Measurements from ENCODE around the gene MAP1B. TPM values are rescaled to one million over a fixed set of nuclear protein-coding genes. Genes with fewer than 3 reads are reported as not detected.

MAP1B gene
- total and polyA plus RNA-seq, 9 of the 15 experiments (the other 6 are each of a cell fraction or from before 2014, with no cell fraction given): 5.2 to 66.1 (median 17.3) TPM

GRCh38 chr5:72063219-72063819 is 44.0 kb upstream of the MAP1B start (continued):
- TF ChIP-seq ZNF592 (IDR thresholded peaks at IDR 0.05) (no peak), NBN (IDR thresholded peaks at IDR 0.05; ENCODE audit: low read depth) (no peak), ZNF740 (CRISPR knock-in tag; IDR thresholded peaks at IDR 0.05) (0 out of 2 replicates have a peak, but pooled peaks have one; percentile 13), ZNF740 (tag; IDR thresholded peaks at IDR 0.05) (no peak), ZNF766 (CRISPR knock-in tag; conservative IDR thresholded peaks at IDR 0.05) (0 out of 2 replicates have a peak, but pooled peaks have one; percentile 62), STAG1 (CRISPR knock-in tag; IDR thresholded peaks at IDR 0.05; ENCODE audit: borderline replicate concordance) (no peak), RNF2 (IDR thresholded peaks at IDR 0.05) (no peak), ZNF23 (CRISPR knock-in tag; IDR thresholded peaks at IDR 0.05) (no peak), ZC3H8 (IDR thresholded peaks at IDR 0.05) (no peak), CXXC5 (CRISPR knock-in tag; IDR thresholded peaks at IDR 0.05) (0 out of 2 replicates have a peak, but pooled peaks have one; percentile 18), ZNF347 (CRISPR knock-in tag; IDR thresholded peaks at IDR 0.05; ENCODE audit: low read depth) (no peak), ZC3H11A (IDR thresholded peaks at IDR 0.05; ENCODE audit: low read depth, low read length) (no peak), NR4A1 (CRISPR knock-in tag; IDR thresholded peaks at IDR 0.05) (no peak), NR4A1 (tag; IDR thresholded peaks at IDR 0.05) (no peak), NFIX (CRISPR knock-in tag; IDR thresholded peaks at IDR 0.05; ENCODE audit: low read depth) (no peak), KDM4B (IDR thresholded peaks at IDR 0.05; ENCODE audit: borderline replicate concordance in 2 of 2, low read depth in 1 of 2) (no peak), HINFP (tag; conservative IDR thresholded peaks at IDR 0.05; ENCODE audit: low read depth) (no peak), MIER1 (IDR thresholded peaks at IDR 0.05; ENCODE audit: low read depth) (peak; percentile 95), ZNF263 (CRISPR knock-in tag; IDR thresholded peaks at IDR 0.05; ENCODE audit: borderline replicate concordance) (0 out of 2 replicates have a peak, but pooled peaks have one; percentile 31), ZNF644 (tag; IDR thresholded peaks at IDR 0.05; ENCODE audit: low read depth) (0 out of 2 replicates have a peak, but pooled peaks have one; percentile 32), MLLT1 (IDR thresholded peaks at IDR 0.05) (no peak)

All from K562 (cell line).